ENCODE measurements around the gene BNIP1. TPM values are rescaled to one million over a fixed set of nuclear protein-coding genes. Genes with fewer than 3 reads are reported as not detected.

BNIP1 gene
- total RNA-seq, 1 experiment from 2014 or later: 12.3 TPM

- ChIA-PET CTCF (no interaction called here), POLR2A (no interaction called here)
- DNase-seq (ENCODE audit: low read depth, low spot score) (no peak), ATAC-seq (no peak)
- no peaks in the 10 kb centered on the region for H3K4me1 ChIP-seq (ENCODE audit: control insufficient read depth, insufficient read depth, low read length)
- H3K4me3 ChIP-seq (ENCODE audit: low read depth in 2 of 2, low read length in 2 of 2): no peak overlapping the region
- BruUV-seq (replicated peaks): no TSS peak
- TF ChIP-seq CTCF (IDR thresholded peaks at IDR 0.05) (no peak), TCF7L2 (IDR thresholded peaks at IDR 0.05; ENCODE audit: low read depth, low read length) (no peak), SIN3A (IDR thresholded peaks at IDR 0.05; ENCODE audit: borderline replicate concordance, insufficient read depth, low read depth, low read length) (no peak), POLR2AphosphoS5 (IDR thresholded peaks at IDR 0.05; ENCODE audit: low read depth, low read length) (no peak), REST (IDR thresholded peaks at IDR 0.05; ENCODE audit: insufficient read depth in 1 of 2, low read depth in 2 of 2, low read length in 1 of 2) (no peak)
- intact Hi-C loops (cut with micrococcal nuclease; ENCODE audit: unreplicated experiment) (no loop called here), in situ Hi-C loops (cut with HindIII; ENCODE audit: low pct_unique_long_range_greater_than_20kb, low sequenced_read_pairs) (no loop called here)
- H3K27ac ChIP-seq (ENCODE audit: low read length): no peak overlapping the region
- H3K9me3 ChIP-seq (ENCODE audit: control insufficient read depth, insufficient read depth, low read depth, low read length): no peaks in the 10 kb centered on the region
- no peaks in the 10 kb centered on the region for H3K27me3 ChIP-seq (ENCODE audit: control insufficient read depth, insufficient read depth, low read length)
- no peaks in the 10 kb centered on the region; the same call in 1 of the 2 replicates for H3K36me3 ChIP-seq (ENCODE audit: control insufficient read depth, insufficient read depth, low read length)
Observed at GRCh38 chr5:173159256-173159655, 14.9 kb downstream of the BNIP1 start.

GRCh38 chr5:173161148-173161547, 16.8 kb downstream of the BNIP1 start:
- TF ChIP-seq CTCF (IDR thresholded peaks at IDR 0.05): no peak
- no peak for TF ChIP-seq SIN3A (IDR thresholded peaks at IDR 0.05; ENCODE audit: borderline replicate concordance, insufficient read depth, low read depth, low read length)
- no peak for TF ChIP-seq REST (IDR thresholded peaks at IDR 0.05; ENCODE audit: insufficient read depth in 1 of 2, low read depth in 2 of 2, low read length in 1 of 2)
- no peak for TF ChIP-seq TCF7L2 (IDR thresholded peaks at IDR 0.05; ENCODE audit: low read depth, low read length)
- no peak for TF ChIP-seq POLR2AphosphoS5 (IDR thresholded peaks at IDR 0.05; ENCODE audit: low read depth, low read length)
- intact Hi-C loops (cut with micrococcal nuclease; ENCODE audit: unreplicated experiment): no loop called here
- H3K4me1 ChIP-seq (ENCODE audit: control insufficient read depth, insufficient read depth, low read length): no peaks in the 10 kb centered on the region
- no peaks in the 10 kb centered on the region for H3K9me3 ChIP-seq (ENCODE audit: control insufficient read depth, insufficient read depth, low read depth, low read length)
- CTCF ChIA-PET: no interaction called here
- DNase-seq (ENCODE audit: low read depth, low spot score) (no peak), ATAC-seq (no peak)
- H3K27ac ChIP-seq (ENCODE audit: low read length): no peak overlapping the region
- in situ Hi-C loops (cut with HindIII; ENCODE audit: low pct_unique_long_range_greater_than_20kb, low sequenced_read_pairs): no loop called here
- POLR2A ChIA-PET: no interaction called here
- H3K27me3 ChIP-seq (ENCODE audit: control insufficient read depth, insufficient read depth, low read length): no peaks in the 10 kb centered on the region
- no TSS peak for BruUV-seq (replicated peaks)
- no peak overlapping the region for H3K4me3 ChIP-seq (ENCODE audit: low read depth in 2 of 2, low read length in 2 of 2)
- H3K36me3 ChIP-seq (ENCODE audit: control insufficient read depth, insufficient read depth, low read length): no peaks in the 10 kb centered on the region

Measured in Panc1 (cell line).